NCI-H526 (cell line): ENCODE data around the gene ME3.

Experiments used
- DNase-seq, 2 experiments: peaks; one replicate each; lab custom pipeline; 2025; lab: John Stamatoyannopoulos, UW

ME3 gene

DNA sequence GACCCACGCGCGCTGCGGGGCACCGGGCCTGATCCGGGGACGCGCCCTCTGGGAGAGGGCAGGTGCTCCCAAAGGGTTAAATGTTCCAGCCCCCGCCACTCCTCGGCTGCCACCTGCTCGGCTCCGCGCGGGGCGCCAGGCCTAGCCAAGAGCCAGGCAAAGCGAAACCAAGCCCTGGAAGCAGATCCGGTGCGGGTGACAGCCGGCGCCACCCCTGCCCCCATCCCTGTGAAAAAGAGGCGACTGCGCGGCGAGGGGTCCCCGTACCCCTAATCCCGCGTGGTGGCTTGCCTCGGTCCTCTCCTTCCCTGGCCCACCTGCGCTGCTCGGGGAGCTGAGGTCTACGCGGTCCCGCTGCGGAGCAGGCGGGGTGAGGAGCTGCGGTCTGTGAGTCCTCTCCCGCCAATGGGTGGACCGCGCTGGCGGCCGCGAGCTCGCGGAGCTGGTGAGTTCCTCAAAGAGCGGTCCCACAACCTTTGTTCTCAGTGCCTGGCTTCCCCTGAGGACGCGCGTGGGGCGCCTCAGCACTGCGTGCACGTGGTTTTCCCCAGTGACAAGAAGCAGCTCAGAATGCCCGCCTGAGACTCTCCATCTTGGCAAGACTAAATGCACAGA is at the start of gene ME3:
Gene ME3 (minus strand): TSS at position 610 of the 615 bp plus-strand sequence.
- DNase-seq = peak; percentile 55 to 84

DNA sequence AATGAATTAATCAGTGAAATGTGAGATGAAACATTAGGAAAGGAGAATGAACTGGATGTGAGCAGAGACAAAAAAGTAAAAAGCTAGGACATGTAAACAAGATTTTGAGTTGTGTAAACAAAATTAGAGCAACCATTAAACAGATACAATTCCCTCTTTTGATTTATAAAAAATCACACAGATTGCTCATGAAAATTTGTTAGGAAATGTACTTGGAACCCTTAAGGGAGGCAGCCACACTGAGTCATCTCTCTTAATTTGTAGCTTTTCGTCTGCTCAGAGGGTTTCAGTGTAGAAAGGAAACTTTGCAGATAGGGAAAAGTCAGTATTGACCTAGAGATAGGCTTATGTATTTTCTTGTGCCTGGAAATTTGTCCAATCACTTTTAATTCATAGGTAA is 49.6 kb upstream of the ME3 start:
- no peak for DNase-seq

DNA sequence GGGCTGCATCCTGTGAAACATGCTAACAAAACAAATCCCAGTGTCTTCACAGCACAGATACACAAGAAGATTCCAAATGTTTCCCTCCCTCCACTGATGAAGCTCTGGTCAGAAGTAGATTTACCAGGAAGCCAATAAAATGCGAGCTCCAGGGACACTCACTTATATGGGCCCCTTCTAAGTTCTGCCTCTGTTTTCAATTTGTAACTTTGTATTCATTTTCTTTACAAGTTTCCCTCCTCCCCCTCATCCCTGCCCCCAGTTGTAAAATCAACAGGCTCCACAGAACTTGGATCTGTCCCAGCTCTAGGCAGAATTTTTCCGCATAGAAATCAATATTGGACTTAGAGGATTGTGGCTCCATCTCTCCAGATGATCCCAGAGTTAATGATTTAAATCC is 48.1 kb upstream of the ME3 start:
- no peak for DNase-seq

DNA sequence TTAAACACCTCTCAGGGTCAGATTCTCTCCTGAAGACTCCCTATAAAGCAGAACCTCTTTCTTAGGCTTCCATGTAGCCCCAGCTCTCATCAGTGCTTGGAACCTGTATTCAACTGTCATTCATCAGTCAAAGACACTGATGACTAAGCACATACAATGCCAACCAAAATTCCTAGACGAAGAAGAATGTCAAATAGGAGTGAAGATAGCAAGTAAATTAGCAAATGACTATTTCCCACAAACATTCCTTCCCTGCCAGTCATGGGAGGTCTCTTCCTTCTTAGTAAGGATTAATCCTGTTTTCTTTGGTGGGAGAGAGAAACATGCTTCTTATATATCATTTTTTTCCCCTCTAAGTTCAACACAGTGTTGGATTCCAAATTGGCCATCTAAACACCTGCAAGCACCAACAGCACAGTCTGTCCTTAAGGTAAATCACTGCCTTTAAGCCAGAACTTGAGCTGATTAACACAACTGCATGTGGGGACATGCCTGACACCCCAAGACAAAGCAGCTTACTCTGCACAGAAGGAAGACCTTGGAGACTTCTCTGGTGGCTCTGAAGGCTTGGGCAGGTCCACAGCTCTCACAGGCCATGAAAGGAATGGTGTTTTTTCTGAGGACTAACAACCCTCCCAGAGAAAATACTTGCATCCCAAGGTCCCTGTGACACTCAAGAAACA is 47.5 kb upstream of the ME3 start:
- DNase-seq = no peak

DNA sequence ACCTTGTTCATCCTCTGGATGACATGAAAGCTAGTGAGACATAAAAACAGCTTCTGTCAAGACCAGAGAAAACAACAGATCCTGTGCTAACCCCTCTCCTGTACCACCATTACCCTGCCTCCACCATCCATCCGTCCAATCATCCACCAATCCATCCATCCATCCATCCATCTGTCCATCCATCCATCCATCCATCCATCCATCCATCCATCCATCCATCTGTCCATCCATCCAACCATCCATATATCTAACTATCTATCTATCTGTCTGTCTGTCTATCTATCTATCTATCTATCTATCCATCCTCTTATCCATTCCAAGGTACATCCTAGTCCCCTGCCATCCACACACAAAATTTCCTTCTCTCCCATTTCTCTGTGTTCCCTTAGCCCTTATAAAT is 46.6 kb upstream of the ME3 start:
- DNase-seq = no peak

DNA sequence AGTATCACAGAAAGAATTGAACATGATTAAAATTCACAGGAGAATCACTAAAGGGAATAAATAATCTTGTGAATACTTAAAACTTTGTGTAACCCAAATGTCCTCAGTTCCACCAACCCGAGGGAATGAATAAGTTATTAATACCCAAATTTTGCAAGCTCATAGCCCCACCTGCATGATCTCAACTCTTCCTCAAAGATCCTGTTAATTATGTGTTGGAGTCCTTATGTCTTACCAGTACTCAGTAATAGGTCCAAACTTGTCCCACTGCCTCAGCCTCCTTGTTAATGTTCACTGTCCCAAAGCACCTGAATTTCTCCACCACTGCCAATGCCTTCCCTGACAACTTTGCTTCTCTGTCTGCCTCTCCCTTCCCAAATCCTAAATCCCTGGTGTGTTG is 46.1 kb upstream of the ME3 start:
- DNase-seq = no peak

DNA sequence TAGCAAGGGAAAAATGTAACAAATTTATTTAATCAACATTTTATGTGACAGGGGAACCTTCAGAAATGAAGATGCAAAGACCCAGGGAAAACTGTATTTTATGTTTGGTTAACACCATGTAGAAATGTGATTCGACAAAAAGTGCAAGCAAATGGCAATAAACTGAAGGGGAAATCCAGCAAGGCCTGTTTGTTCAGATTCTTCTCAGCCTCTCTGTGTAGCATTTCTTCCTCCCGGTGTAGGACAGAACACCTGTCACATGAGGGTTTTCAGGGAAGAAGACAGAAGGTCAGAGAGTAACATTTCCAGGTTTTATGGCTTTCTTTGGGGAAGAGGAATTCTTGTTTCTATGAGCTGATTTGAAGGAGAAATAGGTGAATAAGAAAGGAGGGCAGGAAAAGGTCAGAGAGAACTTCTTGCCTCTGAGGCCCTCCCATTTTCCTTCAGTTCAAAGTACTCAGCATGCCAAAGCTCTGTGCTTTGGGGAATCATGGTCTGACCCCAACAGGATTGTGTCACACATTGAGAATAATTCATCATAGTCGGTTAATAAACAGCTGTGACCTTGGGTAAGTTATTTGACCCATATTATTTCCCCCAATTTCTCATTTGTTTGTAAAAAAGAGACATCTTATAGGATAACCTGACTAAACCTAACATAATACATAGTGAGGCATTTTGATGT is 45.5 kb upstream of the ME3 start:
- no peak for DNase-seq

DNA sequence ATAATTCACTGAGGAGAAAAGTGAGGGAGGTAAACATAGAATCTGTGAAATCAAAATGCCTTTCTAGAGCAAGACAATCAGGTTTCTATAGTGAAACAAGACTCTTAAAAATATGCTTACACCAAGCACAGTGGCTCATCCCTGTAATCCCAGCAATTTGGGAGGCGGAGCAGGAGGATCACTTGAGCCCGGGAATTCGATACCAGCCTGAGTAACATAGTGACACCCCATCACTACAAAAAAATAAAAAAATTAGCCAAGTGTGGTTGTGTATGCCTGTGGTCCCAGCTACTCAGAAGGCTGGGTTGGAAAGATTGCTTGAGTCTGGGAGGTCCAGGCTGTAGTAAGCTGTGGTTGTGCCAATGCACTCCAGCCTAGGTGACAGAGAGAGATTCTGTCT is 43.2 kb upstream of the ME3 start:
- no peak for DNase-seq

DNA sequence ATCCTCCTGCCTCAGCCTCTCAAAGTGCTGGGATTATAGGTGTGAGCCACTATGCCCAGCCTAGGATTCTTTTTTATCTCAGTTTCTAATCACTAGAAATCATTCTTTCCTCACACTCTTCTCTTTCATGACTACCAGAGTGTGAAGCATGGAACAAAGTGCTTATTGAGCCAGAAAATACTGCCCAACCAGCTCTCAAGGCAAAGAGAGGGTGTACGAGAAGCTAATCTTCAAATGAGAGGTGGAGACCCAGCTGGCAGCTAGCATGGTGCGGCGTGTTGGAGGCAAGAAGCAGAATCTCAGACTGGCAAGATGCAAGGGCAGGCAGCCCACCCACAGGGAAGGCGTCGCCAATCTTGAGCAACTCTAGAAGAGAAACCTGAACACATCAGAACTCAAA is 41.1 kb upstream of the ME3 start:
- no peak for DNase-seq

DNA sequence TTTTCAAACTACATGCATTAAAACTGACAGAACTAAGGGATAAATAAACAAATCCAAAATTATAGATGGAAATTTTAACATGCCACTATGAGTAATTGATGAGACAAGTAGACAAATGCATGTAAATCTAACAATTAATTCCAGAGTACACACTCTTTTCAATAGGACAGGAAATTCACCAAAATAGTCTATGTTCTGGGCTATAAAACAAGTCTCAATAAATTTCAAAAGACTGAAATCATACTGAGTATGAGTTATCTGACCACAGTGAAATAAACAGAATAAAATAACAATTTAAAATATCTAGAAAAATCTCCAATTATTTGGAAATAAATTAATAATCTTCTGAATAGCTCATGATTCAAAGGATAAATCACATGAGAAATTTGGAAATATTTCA is 38.5 kb upstream of the ME3 start:
- no peak for DNase-seq

DNA sequence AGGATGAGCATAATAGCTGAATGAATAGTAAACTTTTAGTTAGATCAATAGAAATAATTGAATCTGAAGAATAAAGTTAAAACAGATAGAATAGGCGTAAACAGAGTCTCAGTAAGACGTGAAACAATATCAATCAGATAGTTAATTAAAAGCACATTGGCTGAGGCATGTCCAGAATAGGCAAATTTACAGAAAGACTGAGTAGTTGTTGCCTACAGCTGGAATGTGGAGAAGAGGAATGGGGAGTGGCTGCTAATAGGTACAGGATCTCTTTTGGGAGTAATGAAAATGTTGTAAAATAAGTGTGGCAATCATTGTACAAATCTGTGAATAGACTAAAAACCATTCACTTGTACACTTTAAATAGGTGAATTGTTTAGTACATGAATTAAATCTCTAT is 36.3 kb upstream of the ME3 start:
- DNase-seq = no peak

DNA sequence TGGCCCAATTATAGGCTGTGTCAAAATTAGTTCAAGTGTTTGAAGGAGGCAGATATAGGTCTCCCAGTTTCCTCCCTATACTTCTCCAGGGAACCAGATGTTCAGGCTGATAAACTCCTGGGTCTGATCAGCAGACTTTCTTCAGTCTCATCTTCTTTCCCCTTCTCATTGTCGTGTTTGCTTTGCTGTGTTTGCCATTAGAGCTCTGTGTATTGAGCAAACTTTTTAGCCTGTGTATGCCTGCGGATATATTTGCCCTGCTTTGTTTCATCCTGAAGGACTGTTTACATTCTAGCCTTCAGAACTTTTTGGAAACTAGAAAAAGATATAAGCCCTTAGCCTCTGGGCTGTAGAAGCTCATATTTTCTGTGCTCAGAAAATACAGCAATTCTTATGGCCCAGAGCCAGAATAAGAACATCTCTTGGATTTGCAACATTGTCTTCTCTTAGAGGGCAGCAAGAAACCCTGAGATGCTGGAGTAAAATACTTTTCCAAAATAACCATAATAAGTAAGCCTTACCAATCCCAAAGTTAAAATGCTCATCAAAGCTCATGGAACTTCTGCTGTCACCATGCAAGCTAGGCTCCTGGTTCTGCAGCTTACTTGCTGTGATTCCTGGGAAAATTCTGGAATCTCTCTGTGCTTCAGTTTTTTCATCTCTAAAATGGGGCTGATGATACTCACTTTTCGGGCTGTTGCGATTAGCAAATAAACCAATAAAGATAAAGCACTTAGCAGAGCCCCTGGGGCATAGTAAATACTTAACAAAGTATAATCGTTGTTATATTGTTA is 34.1 kb upstream of the ME3 start:
- no peak for DNase-seq

DNA sequence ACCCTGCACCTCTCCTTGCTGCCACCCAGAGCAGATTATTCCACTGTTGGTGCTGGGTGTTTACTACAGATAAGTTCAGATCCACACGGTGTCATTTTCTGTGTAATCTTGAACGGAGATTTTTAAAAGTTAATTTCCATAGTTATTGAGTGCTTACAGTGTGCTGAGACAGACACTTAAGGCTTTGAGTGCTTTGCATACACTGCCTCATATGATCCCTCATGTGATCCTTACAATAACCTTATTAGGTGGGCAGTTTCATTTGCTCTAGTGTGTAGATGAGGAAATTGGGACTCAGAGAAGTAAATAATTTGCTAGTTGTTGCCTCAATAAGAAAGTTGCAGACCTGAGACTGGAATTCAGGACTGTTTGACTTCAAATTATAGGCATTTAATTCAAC is 32.3 kb upstream of the ME3 start:
- DNase-seq = no peak

DNA sequence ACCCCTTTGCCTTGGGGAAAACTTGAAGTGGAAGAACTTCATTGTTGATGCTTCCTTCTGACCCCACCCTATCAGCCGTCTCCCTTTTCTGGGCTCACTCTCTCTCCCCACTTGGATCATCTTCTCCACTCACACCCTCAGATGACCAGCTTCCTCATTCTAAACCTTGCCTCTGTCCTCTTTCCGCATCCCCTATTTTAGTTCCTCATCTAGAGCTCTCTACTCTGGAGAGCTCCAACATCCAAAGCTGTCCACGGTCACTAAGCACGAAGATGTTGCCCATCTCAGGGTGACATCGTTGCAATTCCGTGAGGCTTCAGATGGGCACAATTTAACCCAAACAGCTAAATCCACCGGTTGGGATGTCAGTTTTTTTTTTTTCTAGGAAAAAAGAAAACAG is 31.6 kb upstream of the ME3 start:
- no peak for DNase-seq

DNA sequence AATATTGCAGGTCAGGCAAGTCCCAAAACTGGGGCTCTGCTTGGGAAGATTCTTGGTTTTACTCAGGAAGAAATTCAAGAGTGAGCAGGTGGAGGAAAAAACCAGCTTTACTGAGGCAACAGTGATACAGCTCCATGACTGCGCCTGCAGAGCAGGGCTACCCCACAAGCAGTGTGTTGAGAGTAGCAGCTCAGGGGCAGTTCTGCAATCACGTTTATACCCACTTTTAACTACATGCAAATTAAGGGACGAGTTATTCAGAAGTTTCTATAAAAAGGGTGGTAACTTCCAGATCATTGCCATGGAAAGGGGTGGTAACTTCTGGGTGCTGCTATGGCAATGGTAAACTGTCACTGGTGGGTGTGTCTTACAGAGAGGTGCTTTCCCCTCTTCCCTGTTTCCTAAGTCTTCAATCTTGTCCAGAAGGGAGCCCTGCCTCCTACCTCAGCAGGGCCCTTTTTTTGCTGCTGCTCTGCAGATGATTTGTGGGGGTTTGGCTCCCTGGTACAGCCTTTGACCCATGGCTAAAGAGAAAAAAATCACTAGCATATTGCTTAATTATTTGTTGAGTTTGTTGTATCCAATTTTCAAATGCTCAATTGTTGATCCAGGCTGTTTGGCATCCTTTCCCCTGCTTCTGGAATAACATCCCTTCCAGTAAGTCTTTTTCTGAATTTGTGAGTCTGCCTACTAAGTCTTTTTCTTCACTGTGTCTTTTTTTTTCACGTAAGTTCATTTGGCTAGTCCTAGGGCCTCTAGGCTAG is 30.0 kb upstream of the ME3 start:
- DNase-seq = no peak

DNA sequence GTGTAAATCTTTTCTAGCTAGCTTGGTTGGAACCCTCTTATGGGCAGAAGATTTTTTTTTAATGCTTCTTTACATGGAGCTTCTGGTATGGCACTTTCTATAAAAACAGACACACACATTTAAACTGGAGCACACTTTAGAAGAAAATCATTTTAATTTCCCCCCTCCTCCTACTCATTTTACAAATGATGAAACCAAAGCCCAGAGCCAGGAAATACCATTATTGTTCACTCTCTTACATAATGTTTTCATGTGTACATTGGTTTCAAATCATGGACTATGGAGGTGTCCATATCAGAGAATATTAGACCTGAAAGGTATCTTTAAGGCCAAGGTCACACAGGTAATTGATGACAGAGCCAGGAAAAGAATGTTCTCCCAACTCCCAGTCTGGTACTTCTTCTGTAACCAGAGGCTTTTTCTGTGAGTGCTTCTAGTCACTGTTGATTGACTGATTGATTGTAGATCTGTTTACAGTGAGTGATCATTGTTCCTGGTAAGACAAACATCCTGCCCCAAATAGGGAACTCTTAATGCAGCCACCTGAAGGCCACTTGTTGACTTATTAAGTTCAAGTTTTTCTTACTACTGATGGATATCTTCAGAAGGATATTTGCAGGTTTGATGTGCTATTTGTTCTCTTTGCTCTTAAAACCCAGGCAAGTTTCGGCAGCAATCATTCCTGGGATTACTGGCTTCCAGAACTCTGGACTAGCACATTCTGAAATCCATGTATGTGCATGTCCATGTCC is 26.8 kb upstream of the ME3 start:
- DNase-seq = no peak

DNA sequence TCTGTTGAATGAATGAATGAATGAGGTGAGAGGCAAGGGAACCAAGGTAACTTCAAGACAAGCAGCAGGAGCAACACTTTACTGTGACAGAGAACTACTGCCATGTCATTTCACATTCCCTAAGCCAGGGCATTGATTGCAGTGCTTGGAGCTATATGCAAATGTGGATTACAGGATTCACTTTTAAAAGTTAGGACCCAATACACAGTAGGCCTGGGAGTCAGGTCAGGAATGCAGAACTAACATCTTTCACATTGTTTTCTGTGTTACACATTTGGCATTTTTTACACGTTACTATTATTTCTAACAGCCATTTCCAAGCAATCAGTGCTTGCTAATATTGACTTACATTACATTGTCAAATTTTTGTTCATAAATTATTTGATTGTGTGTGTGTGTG is 26.2 kb upstream of the ME3 start:
- DNase-seq = no peak

DNA sequence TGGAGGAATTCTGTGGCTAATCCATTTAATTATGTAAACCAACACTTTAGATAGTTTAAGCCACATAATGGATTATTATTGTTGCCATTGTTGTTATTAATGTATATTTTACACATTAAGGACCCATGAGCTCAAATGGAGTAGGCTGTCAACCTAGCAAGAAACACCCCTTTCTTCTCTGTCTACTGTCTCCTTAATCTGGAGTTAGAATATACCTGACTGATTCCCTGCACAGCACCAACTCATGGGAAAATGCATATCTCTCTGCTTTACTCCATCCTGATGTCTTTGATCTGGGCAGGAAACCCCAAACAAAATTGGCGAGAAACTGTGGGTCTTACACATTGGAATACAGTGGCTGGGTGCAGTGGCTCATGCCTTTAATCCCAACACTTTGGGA is 24.0 kb upstream of the ME3 start:
- DNase-seq = no peak

DNA sequence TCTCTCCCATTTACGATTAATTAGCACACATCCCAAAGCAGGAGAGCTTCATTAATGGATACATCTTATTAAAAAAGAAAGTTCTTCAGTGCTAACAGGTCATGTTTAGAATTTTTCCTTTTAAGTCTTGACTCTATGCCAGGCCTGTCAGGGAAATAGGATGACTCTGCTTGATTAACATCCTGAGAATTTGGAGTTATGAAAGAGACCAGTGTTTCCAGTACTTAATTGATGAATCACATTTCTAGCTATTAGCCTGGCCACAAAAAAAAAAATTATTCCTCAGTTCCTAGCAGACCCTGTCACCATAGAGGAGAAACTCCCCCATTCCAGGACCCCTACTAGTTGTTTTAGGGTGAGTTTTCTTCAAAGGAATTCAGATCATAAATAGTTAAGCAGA is 23.6 kb upstream of the ME3 start:
- DNase-seq = no peak

DNA sequence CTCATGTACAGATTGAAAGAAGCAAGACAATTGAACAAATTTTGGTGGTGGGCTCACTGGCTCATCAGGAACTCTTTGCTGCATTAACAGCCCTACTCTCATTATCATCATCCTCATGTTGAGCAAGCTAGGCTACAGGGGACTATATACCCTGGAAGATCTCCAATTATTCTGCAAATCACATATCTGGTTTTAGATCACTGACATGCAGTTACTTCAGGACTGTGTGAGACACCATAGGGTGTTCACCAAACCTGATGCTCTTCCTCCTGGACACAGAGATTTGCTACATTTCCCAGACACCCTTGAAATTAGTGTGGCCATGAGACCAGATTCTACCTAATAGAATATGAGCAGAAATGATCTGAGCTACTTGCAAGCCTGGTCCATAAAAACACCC is 23.0 kb upstream of the ME3 start:
- DNase-seq = no peak

DNA sequence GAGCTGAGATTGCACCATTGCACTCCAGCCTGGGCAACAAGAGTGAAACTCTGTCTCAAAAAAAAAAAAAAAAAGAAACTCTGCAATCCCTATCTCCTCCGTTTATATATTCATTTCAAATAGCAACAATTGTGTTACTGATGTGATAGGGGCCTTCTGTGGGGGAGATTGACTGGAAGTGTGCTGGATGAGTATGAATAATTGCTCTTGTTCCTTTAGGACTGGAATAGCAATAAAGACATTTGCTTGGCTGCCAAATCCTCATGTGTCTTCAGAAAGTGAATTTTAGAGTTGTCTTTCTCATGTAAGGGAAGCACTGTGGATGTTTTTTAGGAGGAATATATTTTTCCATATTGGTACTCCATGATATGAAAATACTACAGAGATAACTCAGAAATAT is 21.1 kb upstream of the ME3 start:
- no peak for DNase-seq
